ENCODE results near the gene GLYATL3. TPM values are rescaled to one million over a fixed set of nuclear protein-coding genes. Genes with fewer than 3 reads are reported as not detected.

GLYATL3 gene
- total RNA-seq, 1 donor from 2014 or later: not detected

DNA sequence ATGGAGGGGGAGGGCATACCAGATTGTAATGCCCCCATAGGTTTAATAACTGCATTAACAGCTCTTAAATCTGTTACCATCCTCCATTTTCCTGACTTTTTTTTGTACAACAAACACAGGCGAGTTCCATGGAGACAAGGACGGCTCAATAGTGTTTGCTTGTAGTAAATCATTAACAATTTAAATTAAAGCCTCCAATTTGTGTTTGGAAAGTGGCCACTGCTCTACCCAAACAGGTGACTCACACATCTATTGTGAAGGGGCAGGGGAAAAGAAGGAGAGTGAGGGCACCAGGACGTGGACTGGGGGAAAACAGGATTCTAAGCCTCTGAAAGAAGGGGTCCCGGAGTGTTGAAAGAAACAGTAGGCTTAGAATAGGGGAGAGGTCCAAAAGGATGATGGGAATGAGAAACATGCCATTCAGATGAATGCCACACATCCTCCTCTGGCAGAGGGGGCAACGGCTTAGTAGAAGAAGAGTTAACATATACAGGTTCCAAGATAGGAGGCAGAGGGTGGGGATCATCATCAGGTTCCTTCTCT, 6.9 kb downstream of the GLYATL3 start:
- H3K36me3 Mint-ChIP-seq: peaks cover 5% of the 10 kb centered on the region
- H3K27ac Mint-ChIP-seq: peak overlapping the region; percentile 65
- no peaks in the 10 kb centered on the region for H3K27me3 Mint-ChIP-seq
- H3K9me3 Mint-ChIP-seq: peaks cover 4% of the 10 kb centered on the region
- peak overlapping the region; percentile 18 for H3K4me3 Mint-ChIP-seq
- H3K4me1 Mint-ChIP-seq (ENCODE audit: unreplicated experiment): peaks cover 13% of the 10 kb centered on the region
- TF ChIP-seq, protein P1, sequence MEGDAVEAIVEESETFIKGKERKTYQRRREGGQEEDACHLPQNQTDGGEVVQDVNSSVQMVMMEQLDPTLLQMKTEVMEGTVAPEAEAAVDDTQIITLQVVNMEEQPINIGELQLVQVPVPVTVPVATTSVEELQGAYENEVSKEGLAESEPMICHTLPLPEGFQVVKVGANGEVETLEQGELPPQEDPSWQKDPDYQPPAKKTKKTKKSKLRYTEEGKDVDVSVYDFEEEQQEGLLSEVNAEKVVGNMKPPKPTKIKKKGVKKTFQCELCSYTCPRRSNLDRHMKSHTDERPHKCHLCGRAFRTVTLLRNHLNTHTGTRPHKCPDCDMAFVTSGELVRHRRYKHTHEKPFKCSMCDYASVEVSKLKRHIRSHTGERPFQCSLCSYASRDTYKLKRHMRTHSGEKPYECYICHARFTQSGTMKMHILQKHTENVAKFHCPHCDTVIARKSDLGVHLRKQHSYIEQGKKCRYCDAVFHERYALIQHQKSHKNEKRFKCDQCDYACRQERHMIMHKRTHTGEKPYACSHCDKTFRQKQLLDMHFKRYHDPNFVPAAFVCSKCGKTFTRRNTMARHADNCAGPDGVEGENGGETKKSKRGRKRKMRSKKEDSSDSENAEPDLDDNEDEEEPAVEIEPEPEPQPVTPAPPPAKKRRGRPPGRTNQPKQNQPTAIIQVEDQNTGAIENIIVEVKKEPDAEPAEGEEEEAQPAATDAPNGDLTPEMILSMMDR (conservative IDR thresholded peaks at IDR 0.05): no peak
- DNase-seq (ENCODE audit: extremely low spot score, unreplicated experiment): no peak

DNA sequence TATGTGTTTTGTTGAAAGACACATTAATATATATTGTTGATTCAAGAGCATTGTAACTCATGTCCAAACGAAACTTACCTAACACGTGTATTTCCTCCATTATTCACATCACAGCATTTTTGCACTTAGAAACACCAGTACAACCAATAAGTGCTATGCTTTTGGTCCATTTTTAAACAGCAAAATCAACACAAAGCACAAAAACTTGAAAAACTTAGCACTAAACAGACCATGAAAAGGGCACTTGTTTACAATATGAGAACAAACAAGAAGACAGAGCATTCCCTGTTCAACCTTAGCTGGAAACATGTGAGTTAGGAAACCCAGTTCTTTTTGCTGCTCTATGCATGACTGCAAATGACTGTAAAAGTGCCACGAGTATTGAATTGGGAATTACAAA, 9.6 kb downstream of the GLYATL3 start:
- TF ChIP-seq, protein P1 (conservative IDR thresholded peaks at IDR 0.05): no peak
- Mint-ChIP-seq H3K9me3 (peaks cover 4% of the 10 kb centered on the region), H3K27ac (no peak overlapping the region), H3K4me1 (ENCODE audit: unreplicated experiment) (peaks cover 13% of the 10 kb centered on the region), H3K27me3 (no peaks in the 10 kb centered on the region), H3K4me3 (no peak overlapping the region), H3K36me3 (peaks cover 5% of the 10 kb centered on the region)
- DNase-seq (ENCODE audit: extremely low spot score, unreplicated experiment): no peak

DNA sequence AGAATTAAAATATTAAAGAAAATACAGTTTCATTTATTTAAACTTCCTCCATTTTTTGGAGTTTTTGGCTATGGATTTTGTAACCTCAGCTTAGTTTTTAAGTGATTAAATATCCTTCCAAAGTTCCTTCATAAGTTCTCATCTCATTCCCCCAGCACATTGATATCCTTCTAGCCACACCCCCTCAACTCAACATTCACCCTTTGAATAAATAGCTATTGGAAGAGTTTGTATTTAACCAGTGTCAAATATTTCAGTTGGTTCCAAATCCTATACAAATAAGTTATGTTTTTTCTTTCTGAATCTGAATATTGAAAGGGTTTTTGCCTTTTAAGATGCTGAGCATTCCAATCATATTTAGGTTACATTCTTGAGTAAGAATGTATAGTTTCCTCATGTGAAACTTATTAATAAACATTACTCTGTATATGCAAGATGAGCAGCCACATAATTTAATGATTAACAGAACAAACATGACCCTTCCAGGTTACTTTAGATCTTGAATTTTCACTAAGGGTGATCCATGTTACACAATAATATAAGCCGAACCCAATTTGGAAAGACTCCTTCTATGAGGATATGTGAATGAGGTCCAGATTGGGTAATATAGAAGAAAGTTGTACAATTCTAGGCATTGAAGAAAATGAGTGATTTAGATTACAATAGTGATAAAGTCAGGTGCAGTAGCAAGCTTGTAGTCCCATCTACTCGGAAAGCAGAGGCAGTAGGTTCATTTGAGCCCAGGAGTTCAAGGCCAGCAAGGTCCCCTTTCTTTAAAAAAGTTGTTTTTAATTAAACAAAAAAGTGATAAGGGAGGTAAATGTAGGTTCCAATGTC, 13.6 kb downstream of the GLYATL3 start:
- TF ChIP-seq, protein P1 (conservative IDR thresholded peaks at IDR 0.05): no peak
- Mint-ChIP-seq H3K4me1 (ENCODE audit: unreplicated experiment) (no peaks in the 10 kb centered on the region), H3K9me3 (no peaks in the 10 kb centered on the region), H3K36me3 (no peaks in the 10 kb centered on the region), H3K27me3 (no peaks in the 10 kb centered on the region), H3K4me3 (no peak overlapping the region), H3K27ac (no peak overlapping the region)
- DNase-seq (ENCODE audit: extremely low spot score, unreplicated experiment): no peak

DNA sequence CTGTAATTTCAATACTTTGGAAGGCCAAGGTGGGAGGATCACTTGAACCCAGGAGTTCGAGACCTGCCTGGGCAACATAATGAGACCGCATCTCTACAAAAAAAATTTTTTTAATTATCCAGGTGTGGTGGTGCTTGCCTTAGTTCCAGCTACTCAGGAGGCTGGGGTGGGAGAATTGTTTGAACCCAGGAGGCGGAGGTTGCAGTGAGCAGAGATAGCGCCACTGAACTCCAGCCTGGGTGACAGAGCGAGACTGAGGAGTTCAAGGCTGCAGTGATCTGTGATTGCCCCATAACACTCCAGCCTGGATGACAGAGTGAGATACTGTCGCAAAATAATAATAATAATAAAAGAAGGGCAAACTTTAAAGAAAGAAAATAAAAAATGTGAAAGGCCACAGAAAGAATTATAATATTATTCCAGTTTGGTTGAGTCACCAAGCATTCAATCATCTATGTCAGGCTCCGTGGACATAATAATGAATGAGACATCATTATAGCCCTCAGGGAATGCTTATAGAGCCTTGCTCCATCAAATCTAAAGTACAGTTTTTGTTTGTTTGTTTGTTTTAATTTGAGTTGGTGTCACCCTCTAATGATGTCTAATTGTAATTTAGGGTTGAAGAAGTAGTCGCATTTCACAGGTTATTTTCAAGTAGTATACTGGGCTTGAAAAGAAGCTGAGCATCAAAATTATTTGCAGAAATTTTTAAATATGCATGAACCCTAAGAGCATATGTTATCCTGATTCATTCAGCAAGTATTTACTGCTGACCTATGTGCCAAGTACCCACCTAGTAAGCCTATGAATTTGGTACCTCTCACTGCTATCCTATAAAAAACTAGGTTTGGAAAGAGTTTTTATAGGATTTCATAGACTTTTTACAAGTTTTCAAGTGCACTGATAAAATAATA, 15.1 kb downstream of the GLYATL3 start:
- Mint-ChIP-seq H3K4me1 (ENCODE audit: unreplicated experiment) (no peaks in the 10 kb centered on the region), H3K4me3 (no peak overlapping the region), H3K36me3 (no peaks in the 10 kb centered on the region), H3K27ac (no peak overlapping the region), H3K9me3 (no peaks in the 10 kb centered on the region), H3K27me3 (no peaks in the 10 kb centered on the region)
- DNase-seq (ENCODE audit: extremely low spot score, unreplicated experiment): no peak
- TF ChIP-seq, protein P1 (conservative IDR thresholded peaks at IDR 0.05): no peak

DNA sequence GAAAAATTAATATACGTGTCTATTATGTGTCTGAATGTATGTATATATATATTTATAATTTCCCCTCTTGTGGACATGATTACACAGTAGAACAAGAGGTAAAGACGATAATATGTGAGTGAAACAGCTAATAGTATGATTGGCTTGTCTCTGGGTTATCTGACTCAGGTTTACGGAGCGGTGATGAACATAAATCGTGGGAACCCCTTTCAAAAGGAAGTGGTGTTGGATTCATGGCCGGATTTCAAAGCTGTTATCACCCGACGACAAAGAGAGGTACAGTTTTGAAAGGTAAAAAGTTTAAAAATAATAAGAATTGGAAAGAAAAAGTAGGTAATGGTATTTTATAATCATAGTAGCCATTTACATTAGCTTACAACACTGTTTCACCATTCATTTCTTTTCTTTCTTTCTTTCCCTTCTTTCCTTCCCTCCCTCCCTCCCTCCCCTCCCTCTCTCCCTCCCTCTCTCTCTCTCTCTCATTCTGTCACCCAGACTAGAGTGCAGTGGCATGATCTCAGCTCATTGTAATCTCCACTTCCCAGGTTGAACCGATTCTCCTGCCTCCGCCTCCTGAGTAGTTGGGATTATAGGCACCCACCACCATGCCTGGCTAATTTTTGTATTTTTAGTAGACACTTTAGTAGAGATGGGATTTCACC, 15.9 kb downstream of the GLYATL3 start:
- Mint-ChIP-seq H3K27me3 (no peaks in the 10 kb centered on the region), H3K4me1 (ENCODE audit: unreplicated experiment) (no peaks in the 10 kb centered on the region), H3K4me3 (no peak overlapping the region), H3K9me3 (no peaks in the 10 kb centered on the region), H3K36me3 (no peaks in the 10 kb centered on the region), H3K27ac (no peak overlapping the region)
- no peak for DNase-seq (ENCODE audit: extremely low spot score, unreplicated experiment)
- TF ChIP-seq, protein P1 (conservative IDR thresholded peaks at IDR 0.05): no peak
